Raji (cell line): Measurements from ENCODE around the gene AGER.

Experiments used
- POLR2A ChIP-seq: IDR thresholded peaks from 2 replicates; pipeline ENCODE4 v1.6.1; 2011; ENCODE audit warnings: low read depth, low read length, control low read depth; ENCODE audit not compliant: insufficient read depth

The AGER gene

DNA sequence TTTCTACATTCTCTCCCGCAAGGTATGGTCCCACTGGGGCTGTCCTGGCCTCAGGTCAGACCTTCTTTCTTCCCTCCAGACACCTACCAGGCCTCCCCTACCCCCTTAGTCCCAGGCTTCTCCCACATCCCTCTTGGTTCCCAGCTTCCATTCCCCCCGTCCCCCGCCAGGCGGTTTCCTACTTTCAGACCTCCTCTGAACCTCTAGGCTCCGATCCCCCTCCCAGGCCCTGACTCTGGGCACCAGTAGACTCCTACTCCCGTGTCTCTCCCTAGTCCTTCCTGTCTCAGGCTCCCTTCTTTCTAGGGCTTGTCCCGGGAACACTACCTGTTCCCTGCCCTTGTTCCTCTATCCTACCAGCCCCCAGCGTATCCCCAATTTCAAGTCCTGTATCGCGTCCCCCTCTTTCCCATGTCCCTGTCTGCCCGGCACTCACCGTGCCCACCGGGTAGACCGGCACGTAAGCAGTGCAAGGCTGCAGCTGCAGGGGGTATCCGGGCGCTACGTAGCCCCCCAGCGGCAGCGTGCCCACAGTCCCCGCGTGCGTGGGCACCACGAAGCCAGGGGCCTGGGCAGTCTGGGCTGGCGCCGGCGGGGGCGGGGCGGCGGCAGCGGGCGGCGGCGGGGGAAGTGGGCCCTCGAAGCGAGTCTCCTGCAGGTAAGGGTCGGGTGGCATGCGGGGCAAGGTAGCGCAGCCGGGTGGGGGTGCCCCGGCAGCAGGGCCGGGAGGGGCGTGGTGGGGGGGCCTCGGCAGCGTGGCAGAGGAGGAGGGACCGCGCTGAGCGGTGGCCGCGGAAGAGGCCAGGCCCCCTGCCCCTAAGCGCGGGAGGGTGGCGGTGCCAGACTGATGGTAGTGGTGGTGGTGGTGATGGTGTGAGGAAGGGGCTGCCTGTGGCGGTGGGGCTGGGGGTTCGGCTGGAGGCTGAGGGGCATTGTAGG is 33.9 kb downstream of the AGER start:
- TF ChIP-seq POLR2A: no peak

DNA sequence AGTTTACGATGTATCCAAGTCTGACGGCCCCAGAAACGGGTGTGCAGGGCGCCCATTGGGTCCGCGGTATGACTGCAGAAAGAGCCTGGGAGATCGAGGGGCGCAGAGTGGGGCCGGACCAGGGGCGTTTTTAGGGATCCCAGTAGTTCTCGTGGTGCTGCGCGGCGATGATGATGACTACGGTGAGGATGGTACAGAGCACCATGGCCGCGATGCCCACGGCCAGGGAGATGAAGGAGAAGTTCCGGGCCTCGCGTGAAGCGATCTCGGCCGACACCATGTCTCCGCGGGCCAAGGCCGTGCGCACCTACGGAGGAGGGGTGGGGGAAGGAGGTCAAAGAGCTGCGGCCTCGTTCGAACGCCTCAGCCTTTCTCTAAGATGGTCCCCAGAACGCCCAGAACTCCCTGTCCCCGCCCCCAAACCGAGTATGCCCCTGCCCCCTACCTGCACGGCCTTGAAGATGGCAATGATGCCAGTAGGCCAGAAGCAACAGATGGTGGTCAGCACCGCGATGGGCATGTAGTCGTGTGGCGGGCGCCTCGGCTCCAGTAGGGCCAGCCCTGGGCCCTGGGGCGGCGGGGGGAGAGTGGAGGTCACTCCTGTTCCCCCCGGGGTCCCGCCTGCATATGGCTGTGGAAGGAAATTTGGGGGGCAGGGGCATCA is 34.8 kb downstream of the AGER start:
- no peak for TF ChIP-seq POLR2A

DNA sequence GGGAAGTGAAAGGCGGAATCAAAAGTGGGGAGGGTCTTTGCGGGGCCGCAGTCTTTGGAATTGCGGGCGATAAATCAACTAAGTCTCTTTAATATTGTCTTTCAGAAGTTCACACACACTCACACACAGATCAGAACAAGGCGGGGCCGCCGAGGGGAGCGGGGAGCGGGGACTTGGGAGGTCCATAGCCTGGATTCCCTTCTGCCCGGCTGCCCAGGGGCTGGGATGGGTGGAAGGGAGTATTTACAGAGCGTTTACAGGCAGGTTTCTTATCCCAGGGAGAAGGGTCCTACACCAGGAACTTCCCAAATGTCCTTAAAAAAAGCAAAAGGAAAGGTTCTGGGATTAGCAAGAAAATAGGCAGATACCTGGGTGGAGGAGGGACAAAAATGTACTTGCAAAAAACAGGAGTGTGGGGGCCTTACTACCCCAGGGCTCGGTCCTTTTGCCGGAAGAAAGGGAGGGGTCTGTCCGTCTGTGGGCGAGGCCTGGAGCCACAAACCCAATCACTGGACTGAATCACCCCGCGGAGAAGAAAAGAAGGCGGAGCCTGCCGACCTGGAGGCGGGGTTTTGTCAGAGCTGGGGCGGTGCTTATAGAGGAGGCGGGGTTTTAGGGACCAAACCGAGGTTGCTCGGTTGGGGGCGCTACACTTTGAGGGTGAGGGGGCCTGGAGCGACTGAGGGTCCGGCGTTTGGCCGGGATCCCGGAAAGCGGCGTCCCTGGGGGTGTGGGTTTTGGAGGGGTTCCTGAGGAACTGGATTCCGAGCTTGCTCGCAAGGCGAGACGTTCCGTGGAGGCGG is 35.6 kb downstream of the AGER start:
- TF ChIP-seq POLR2A: no peak

DNA sequence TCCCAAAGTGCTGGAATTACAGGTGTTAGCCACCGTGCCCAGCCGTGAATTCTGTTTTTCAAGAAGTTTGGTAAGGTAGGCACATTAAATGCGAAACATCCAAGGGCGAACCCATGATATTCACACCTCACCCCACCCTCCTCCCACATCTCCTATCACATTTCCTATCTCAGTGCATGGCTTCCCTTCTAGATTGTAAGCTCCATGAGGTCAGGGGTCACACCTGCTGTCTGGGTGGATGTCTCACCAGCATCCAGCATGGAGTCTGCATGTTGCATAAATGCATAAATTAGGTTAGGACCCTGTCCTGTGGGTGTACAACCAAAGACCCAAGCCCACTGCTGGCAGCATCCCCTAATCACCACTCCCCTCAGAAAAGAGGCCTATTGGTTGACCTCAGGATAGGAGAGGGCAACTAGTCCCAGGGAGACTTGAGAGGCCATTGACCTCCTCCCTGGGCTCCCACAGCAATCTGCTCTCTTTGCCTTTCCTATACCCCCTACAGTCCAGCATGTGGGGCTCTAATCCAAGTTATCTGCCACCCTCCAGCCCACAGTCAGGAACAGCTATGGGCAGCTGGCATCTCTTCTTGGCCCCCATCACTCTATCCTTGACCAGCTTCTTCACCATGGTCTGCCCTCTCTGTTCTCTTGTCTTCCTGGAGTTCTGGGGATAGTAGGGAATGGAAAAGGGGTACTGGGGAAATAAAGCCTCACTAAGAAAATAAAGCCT is 36.5 kb downstream of the AGER start:
- TF ChIP-seq POLR2A: no peak

DNA sequence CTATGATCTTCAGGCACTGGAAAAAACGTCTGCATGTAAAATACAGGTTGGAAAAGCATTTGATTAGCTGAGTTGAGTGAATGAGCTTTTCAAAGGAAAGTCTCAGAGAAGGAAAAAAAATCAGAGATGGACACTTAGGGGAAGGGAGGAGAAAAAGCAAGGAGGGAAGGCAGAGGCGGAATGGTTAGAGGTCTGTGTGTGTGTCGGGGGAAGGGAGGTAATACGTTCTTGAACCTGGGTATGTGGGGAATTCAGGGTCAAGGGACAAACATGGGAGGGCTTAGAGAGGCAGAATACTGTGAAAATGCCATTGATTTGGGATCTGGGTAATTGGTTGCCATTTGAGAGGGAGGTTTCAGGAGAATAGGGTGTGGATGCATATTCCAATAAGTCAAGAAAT is 37.4 kb downstream of the AGER start:
- TF ChIP-seq POLR2A: no peak

DNA sequence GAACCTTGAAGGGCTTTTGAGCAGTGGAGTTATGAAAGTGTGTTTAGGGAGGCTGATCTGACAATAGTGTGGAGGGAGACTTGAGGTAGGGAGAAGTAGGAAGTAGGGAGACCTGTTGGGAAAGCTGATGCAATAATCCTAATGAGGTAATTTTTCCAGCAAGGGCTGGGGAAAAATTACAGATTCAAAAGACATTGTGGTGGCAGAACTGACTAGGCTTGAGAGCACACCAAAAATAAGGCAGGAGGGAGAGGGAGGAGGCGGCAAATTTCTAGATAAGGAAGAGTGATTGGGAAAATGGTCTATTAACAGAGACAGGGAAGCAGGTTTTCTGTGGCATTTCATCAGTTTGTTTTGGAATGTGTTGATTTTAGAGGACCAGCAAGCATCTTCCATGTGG is 37.8 kb downstream of the AGER start:
- TF ChIP-seq POLR2A: no peak

DNA sequence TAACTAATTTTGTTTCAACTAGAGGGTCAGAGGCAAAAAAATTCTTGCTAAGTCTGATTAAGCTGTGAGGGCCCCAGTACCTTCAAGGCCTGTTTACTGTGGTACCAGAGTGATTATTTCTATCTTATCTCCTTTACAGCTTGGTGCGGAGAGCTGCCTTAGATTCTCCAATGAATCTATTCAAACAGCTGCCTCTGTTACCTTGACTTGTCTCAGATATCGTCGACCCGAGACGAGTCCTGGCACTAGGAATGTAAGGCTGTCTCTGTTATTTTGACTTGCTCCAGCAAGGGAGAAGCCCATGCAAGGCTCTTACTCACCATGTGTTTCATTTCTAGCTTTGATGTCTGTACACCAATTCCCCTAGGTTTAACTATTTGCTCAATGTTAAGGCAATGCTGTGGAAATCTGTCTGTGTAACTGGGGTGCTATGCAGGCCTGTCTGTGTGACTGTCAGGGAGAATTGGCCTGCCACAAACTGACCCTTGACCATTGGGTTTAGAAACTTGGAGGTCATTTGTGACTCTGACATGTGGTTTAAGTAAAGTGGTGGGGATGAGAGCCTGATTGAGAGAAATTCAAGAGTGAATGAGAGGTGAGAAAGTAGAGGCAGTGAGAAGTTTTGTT is 43.5 kb downstream of the AGER start:
- TF ChIP-seq POLR2A: no peak

DNA sequence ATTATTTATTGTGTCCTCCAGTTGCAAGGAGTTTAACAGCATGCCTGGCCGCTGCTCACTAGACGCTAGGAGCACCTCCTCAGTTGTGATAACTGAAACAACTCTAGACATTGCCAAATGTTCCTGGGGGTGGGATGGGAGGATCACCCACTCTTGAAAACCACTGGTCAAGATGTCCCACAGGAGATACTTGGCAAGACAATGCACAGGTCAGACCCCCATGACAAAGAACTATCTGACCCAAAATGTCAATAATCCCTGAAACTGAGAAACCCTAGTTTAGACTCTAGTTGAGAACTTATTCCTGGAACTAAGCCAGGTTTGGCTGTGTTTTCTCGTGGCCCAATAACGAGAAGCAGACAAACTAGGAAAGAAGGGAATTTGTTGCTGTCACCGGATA is 44.5 kb downstream of the AGER start:
- no peak for TF ChIP-seq POLR2A

DNA sequence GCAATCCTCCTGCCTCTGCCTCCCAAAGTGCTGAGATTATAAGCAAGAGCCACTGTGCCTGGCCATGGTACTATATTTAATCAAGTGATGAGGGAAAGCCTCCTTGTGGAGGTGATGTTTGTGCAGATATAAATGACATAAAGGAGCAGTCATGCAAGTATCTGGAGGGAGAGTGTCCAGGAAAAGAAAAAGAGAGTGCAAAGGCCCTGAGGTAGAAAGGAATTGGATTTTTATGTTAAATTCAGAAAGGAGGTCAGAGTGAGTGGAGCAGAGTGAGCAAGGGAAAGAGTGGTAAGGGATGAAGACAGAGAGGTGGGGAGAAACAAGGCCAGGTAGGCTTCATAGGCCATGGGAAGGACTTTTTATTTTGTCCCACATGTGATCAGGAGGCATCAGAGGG is 46.6 kb downstream of the AGER start:
- no peak for TF ChIP-seq POLR2A

DNA sequence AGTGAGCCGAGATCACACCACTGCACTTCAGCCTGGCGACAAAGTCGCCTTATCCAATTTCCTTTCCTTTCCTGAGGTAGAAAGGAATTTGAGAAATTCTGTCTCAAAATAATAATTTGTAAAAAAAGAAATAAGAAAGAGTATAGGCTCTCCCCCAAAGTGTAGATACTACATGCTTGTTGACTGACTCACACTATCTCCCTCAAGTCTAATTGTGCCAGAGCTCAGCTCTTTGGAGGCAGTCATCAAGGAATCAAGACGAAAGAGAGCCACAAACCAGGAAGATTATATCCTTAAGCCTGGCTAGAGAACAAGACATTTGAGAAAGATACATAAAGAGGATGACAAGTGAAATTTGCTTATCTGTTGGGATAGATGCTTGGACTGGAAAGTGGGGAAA is 50.3 kb downstream of the AGER start:
- no peak for TF ChIP-seq POLR2A

DNA sequence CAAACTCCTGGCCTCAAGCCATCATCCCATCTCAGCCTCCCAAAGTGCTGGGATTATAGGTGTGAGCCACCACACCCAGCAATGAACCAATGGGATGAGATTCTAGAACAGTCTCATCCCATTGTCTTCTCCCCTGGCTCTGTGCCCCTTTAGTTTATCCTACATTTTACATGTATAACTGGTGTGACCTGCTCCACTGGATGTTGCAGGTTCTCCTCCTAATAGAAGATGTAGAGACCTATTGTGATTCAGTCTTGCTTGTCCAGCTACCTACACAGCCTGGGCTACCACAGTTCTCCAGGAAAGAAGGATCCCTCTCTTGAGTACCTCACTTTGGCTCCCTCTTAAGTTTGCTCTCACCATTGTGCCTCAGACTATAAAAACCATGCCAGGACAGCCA is 51.9 kb downstream of the AGER start:
- no peak for TF ChIP-seq POLR2A

DNA sequence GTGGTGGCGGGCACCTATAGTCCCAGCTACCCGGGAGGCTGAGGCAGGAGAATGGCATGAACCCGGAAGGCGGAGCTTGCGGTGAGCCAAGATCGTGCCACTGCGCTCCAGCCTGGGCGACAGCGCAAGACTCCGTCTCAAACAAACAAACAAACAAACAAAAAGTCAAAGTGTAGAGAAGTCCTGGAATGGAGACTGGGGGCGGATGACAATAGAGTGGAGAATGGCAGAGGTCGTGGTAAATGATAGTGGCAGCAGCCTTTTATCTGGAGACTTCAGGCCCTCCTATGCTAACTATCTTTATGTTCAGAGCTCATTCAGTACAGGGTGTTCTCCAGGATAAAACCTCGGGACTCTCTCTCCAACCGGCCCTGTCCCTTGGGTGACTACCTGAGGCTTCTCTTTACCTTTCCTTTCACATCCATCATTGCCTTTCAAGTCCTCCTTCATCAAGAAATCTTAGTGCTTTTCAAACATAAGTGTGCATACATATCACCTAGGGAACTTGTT is 52.6 kb downstream of the AGER start:
- TF ChIP-seq POLR2A: no peak
